ENCODE data around the gene LAMTOR4. TPM values are rescaled to one million over a fixed set of nuclear protein-coding genes. Genes with fewer than 3 reads are reported as not detected.

LAMTOR4 gene
- total and polyA plus RNA-seq, 2 of the 13 experiments (the other 11 are each of a cell fraction or from before 2014, with no cell fraction given), result 115 to 118 TPM

GRCh38 chr7:100101016-100101862 lies 47.5 kb upstream of the LAMTOR4 start, which contains the start of the genes AP4M1 and MCM7 (continued):
- TF ChIP-seq HOMEZ (CRISPR knock-in tag; IDR thresholded peaks at IDR 0.05; ENCODE audit: low read depth), result no peak
- peak; percentile 90 for TF ChIP-seq SP2 (CRISPR knock-in tag; IDR thresholded peaks at IDR 0.05)
- TF ChIP-seq SP5 (CRISPR knock-in tag; IDR thresholded peaks at IDR 0.05; ENCODE audit: borderline replicate concordance, low read depth), result peak; percentile 24; the same call in 1 of the 2 replicates
- TF ChIP-seq BRF2 (CRISPR knock-in tag; IDR thresholded peaks at IDR 0.05), result peak; percentile 71; the same call in 1 of the 2 replicates
- no peak for TF ChIP-seq MATR3 (CRISPR knock-in tag; IDR thresholded peaks at IDR 0.05)
- TF ChIP-seq GATAD1 (CRISPR knock-in tag; IDR thresholded peaks at IDR 0.05), result peak; percentile 93
- TF ChIP-seq ZNF780A (CRISPR knock-in tag; IDR thresholded peaks at IDR 0.05), result peak; percentile 59; the same call in 1 of the 2 replicates
- no peak for TF ChIP-seq PRPF4 (IDR thresholded peaks at IDR 0.05; ENCODE audit: low read depth, low read length, poor library complexity, severe bottlenecking)
- TF ChIP-seq ZNF644 (CRISPR knock-in tag; IDR thresholded peaks at IDR 0.05; ENCODE audit: low read depth), result no peak
- peak; percentile 51; the same call in 1 of the 2 replicates for TF ChIP-seq ZHX2 (IDR thresholded peaks at IDR 0.05; ENCODE audit: low read depth)
- TF ChIP-seq ZHX2 (CRISPR knock-in tag; IDR thresholded peaks at IDR 0.05; ENCODE audit: borderline replicate concordance), result no peak
- TF ChIP-seq MTA1 (CRISPR knock-in tag; IDR thresholded peaks at IDR 0.05; ENCODE audit: borderline replicate concordance), result no peak
- 0 out of 2 replicates have a peak, but pooled peaks have one; percentile 76 for TF ChIP-seq AKNA (CRISPR knock-in tag; IDR thresholded peaks at IDR 0.05; ENCODE audit: borderline replicate concordance)
- peak; percentile 62; the same call in 1 of the 2 replicates for TF ChIP-seq TARDBP (CRISPR knock-in tag; IDR thresholded peaks at IDR 0.05)
- no peak; the same call in 1 of the 2 replicates for TF ChIP-seq ZNF224 (CRISPR knock-in tag; IDR thresholded peaks at IDR 0.05)
